ENCODE measurements around the gene SLC35F3. TPM values are rescaled to one million over a fixed set of nuclear protein-coding genes. Genes with fewer than 3 reads are reported as not detected.
"Not testable (repeated sequence)": the region's sequence is repeated elsewhere in the genome, so short reads cannot be mapped to it uniquely, and the experiment has no call there.

The SLC35F3 gene
- total RNA-seq, 1 donor from 2014 or later, result 0.49 TPM

GRCh38 chr1:234176000-234176399, 271.5 kb downstream of the SLC35F3 start:
- intact Hi-C loops (cut with DNase I), result loop anchor here (10.0 kb wide), 1 partner anchor 1439 kb away; no protein-coding TSS in a partner anchor
- TF ChIP-seq CTCF (IDR thresholded peaks at IDR 0.05) (no peak), POLR2A (IDR thresholded peaks at IDR 0.05) (no peak), POLR2AphosphoS5 (IDR thresholded peaks at IDR 0.05; ENCODE audit: insufficient read depth in 1 of 2, low read depth in 1 of 2) (no peak)
- H3K9me3 ChIP-seq, result no peaks in the 10 kb centered on the region
- no peaks in the 10 kb centered on the region for H3K27me3 ChIP-seq
- H3K4me1 ChIP-seq, result no peaks in the 10 kb centered on the region
- H3K4me3 ChIP-seq, result no peak overlapping the region
- no peaks in the 10 kb centered on the region for H3K36me3 ChIP-seq
- no peak for DNase-seq (ENCODE audit: extremely low spot score in 2 of 2)
- no peak overlapping the region for H3K27ac ChIP-seq

GRCh38 chr1:234176847-234177246, 272.4 kb downstream of the SLC35F3 start:
- DNase-seq (ENCODE audit: extremely low spot score in 2 of 2); H3K27me3 ChIP-seq; H3K27ac ChIP-seq; H3K36me3 ChIP-seq; H3K9me3 ChIP-seq; H3K4me3 ChIP-seq; H3K4me1 ChIP-seq: not testable (repeated sequence)
- intact Hi-C loops (cut with DNase I), result loop anchor here (10.0 kb wide), 1 partner anchor 1438 kb away; no protein-coding TSS in a partner anchor

- TF ChIP-seq POLR2A (IDR thresholded peaks at IDR 0.05) (no peak), CTCF (IDR thresholded peaks at IDR 0.05) (no peak), POLR2AphosphoS5 (IDR thresholded peaks at IDR 0.05; ENCODE audit: insufficient read depth in 1 of 2, low read depth in 1 of 2) (no peak)
- H3K9me3 ChIP-seq, result no peaks in the 10 kb centered on the region
- DNase-seq (ENCODE audit: extremely low spot score in 2 of 2), result no peak
- H3K4me3 ChIP-seq, result no peak overlapping the region
- H3K4me1 ChIP-seq, result no peaks in the 10 kb centered on the region
- H3K27me3 ChIP-seq, result no peaks in the 10 kb centered on the region
- H3K36me3 ChIP-seq, result no peaks in the 10 kb centered on the region
- intact Hi-C loops (cut with DNase I), result no loop called here
- H3K27ac ChIP-seq, result no peak overlapping the region
Observed at GRCh38 chr1:234185438-234185837, 281.0 kb downstream of the SLC35F3 start.

GRCh38 chr1:234186037-234186688, 281.7 kb downstream of the SLC35F3 start:
- Histone ChIP-seq H3K9me3 (no peaks in the 10 kb centered on the region), H3K4me3 (no peak overlapping the region), H3K27ac (no peak overlapping the region), H3K27me3 (no peaks in the 10 kb centered on the region), H3K36me3 (no peaks in the 10 kb centered on the region), H3K4me1 (no peaks in the 10 kb centered on the region)
- no peak for TF ChIP-seq POLR2A (IDR thresholded peaks at IDR 0.05)
- no peak for TF ChIP-seq POLR2AphosphoS5 (IDR thresholded peaks at IDR 0.05; ENCODE audit: insufficient read depth in 1 of 2, low read depth in 1 of 2)
- no peak for TF ChIP-seq CTCF (IDR thresholded peaks at IDR 0.05)
- intact Hi-C loops (cut with DNase I), result no loop called here
- DNase-seq (ENCODE audit: extremely low spot score in 2 of 2), result no peak

GRCh38 chr1:234188454-234188792, 283.9 kb downstream of the SLC35F3 start:
- Histone ChIP-seq H3K27ac (no peak overlapping the region), H3K4me1 (no peaks in the 10 kb centered on the region), H3K27me3 (no peaks in the 10 kb centered on the region), H3K36me3 (no peaks in the 10 kb centered on the region), H3K9me3 (no peaks in the 10 kb centered on the region), H3K4me3 (no peak overlapping the region)
- intact Hi-C loops (cut with DNase I), result no loop called here
- DNase-seq (ENCODE audit: extremely low spot score in 2 of 2), result no peak
- TF ChIP-seq POLR2AphosphoS5 (IDR thresholded peaks at IDR 0.05; ENCODE audit: insufficient read depth in 1 of 2, low read depth in 1 of 2) (no peak), POLR2A (IDR thresholded peaks at IDR 0.05) (no peak), CTCF (IDR thresholded peaks at IDR 0.05) (no peak)
